DMS 273 (cell line): ENCODE results near the gene USP11.

Experiments
- DNase-seq: peaks from one replicate; lab custom pipeline; 2025; ENCODE audit not compliant: unreplicated experiment; lab: John Stamatoyannopoulos, UW

The USP11 gene

DNA sequence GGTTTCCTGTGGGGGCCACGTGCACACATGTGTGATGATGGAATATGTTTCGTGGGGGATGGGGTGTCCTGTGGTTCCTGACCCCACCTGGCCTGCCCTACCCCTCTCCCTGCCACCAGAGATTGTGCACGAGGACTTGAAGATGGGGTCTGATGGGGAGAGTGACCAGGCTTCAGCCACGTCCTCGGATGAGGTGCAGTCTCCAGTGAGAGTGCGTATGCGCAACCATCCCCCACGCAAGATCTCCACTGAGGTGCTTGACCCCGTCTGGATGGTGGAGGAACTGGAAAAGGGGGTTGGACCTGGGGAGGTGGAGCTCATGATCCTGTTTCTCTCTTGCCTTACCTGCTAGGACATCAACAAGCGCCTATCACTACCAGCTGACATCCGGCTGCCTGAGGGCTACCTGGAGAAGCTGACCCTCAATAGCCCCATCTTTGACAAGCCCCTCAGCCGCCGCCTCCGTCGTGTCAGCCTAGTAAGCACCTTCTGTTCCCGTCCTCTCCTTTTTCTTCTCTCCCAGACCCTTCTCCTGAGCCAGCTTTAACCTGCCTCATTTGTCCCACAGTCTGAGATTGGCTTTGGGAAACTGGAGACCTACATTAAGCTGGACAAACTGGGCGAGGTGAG is 8.4 kb upstream of the USP11 start:
- no peak for DNase-seq

DNA sequence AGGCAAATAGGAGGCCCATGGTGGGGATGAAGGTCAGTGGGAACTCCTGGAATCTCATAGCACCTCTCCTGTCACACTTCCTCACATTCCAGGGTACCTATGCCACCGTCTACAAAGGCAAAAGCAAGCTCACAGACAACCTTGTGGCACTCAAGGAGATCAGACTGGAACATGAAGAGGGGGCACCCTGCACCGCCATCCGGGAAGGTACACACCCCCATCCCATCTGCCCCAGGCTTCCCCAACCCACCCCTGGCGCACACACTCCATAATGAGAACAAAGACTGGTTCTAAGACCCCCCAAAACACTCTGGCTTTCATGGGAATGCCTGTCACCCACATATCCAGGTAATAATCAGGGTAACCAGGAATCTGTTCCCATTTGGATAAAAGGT is 7.9 kb upstream of the USP11 start:
- DNase-seq: no peak

DNA sequence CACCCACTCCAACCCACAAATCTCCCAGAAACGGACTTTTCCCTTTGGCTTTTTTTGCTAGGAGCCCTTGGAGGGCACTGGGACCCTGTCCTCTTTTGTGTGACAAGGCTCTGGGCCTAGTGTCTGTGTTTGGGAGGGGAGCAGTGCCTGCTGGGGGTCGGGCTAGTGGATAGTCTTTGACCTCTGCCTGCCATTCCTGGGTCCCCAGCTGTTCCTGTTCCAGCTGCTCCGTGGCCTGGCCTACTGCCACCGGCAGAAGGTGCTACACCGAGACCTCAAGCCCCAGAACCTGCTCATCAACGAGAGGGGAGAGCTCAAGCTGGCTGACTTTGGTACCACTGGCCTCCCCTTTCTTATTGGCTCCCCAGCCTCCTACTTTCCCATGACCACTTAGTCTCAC is 6.7 kb upstream of the USP11 start:
- DNase-seq: no peak

DNA sequence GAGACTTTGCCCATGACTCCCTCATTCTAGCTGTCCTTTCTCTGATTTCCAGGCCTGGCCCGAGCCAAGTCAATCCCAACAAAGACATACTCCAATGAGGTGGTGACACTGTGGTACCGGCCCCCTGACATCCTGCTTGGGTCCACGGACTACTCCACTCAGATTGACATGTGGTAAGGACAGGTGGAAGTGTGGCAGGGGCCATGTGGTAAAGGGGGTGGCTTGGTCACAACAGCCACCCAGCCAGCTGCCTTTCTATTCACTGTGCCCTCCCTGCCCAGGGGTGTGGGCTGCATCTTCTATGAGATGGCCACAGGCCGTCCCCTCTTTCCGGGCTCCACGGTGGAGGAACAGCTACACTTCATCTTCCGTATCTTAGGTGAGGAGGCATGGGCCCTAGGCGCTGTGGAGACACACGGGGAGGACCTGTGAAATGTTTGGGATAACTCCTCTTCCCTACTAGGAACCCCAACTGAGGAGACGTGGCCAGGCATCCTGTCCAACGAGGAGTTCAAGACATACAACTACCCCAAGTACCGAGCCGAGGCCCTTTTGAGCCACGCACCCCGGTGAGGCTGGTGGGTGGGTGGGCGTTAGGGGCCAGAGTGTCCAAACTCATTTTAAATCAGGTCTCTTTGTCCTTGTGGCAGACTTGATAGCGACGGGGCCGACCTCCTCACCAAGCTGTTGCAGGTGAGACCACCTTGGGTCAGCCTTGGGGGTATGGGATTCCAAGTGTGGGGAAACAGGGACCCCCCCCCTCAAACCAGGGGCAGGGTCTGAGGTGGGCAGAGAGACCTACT is 6.1 kb upstream of the USP11 start:
- DNase-seq: no peak

DNA sequence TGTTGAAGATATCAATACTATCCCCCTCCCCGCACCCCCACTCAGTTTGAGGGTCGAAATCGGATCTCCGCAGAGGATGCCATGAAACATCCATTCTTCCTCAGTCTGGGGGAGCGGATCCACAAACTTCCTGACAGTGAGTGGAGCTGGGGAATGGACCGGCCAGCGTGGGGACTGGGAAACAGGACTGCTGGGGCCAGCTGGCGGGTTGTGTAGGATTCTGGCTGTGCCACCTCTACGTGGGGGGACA is 5.5 kb upstream of the USP11 start:
- no peak for DNase-seq

DNA sequence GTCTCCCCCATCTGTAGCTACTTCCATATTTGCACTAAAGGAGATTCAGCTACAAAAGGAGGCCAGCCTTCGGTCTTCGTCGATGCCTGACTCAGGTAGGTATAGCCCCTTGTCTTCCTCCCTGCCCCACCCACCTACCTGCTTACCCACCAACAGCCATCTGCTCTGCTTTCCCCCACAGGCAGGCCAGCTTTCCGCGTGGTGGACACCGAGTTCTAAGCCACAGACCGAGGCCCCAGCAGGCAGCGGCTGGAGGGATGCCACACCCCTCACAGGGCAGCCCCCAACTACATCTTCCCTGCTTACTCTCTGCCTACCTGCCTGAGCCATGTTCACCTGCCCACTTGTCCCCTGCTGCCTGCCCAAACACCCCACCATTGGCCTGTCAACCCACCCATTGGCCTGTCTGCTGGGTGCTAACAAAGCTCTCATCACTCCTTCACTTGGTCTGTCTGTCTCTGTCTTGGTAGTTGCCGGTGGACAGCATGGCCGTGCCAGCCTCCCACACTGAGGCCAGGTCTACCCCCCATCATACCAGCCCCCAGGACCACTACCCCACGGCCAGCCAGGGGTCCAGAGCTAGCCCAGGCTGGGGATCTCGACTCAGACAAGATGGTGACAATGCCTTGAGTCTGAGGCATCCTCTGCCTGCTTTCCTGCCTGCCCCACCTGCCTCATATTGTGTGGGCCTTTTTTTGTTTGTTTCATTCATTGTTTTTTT is 4.1 kb upstream of the USP11 start:
- no peak for DNase-seq

DNA sequence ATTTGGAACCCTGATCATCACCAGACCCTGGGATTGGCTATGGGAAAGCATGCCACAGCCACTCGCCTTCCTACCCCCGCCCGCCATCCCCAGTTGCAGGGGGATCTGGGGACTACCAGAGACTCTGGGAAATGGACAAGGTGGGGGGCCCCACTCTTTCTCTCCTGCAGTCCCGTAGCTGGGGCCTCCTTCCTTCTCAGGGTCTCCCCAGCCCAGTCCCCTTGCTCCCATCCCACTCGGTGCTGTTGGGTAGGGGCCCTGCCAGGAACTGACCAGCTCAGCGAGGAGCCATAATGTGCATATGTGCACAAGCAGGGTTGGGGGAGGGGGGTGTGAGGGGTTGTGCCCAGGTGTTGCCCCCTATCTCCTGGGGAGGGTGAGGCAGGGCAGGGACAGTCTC is 3.4 kb upstream of the USP11 start:
- no peak for DNase-seq

DNA sequence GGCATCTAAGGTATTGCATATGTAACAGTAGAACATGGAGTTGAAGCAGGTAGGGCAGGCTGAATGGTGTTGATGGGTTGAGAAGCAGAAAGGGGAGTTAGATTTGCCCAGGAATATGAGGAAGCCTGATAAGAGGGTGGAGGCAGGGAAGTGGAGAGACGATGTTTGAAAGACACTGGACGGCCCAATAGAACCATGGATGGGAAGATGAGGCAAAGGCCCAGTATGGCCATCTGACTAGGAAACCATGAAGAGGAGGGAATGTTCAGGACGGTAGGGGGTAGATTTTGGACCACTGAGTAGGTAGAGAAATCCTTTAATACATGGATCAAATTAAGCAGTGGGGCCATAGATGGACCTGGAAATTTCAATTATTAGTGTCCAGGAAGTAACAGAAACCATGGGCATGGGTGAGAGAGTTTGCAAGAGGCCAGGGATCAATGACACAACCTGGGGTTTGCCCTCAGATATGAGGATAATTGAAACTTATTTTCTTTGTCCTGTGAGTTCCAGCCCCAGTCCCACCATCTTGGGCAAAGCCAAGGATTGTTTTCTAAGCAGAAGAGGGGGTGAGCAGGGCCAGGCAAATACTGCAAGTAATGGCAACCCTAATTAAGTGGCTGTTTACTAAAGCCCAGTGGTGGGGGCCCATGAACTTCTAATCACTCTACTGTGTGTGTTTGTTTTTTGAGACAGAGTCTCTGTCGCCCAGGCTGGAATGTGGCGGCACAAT is 2.5 kb upstream of the USP11 start:
- DNase-seq: no peak

DNA sequence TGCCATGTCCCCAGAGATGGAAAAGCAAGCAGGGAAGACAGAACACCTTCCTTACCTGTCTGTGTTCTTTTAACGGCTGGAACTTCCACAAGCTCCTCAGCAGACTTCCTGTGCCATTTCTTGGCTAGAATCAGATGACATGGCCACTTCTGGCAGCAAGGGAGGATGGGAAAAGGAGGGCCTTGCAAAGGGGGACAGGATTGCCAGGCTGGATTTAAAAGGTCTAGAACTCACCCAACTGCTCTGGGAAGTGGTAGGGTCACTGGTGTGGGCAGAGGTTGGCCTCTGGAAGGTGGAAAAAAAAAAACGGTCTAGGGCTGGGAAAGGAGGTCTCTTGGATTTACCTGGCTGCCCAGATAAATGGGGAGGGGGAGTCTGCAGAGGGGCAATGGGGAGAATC is 1.6 kb upstream of the USP11 start:
- no peak for DNase-seq

DNA sequence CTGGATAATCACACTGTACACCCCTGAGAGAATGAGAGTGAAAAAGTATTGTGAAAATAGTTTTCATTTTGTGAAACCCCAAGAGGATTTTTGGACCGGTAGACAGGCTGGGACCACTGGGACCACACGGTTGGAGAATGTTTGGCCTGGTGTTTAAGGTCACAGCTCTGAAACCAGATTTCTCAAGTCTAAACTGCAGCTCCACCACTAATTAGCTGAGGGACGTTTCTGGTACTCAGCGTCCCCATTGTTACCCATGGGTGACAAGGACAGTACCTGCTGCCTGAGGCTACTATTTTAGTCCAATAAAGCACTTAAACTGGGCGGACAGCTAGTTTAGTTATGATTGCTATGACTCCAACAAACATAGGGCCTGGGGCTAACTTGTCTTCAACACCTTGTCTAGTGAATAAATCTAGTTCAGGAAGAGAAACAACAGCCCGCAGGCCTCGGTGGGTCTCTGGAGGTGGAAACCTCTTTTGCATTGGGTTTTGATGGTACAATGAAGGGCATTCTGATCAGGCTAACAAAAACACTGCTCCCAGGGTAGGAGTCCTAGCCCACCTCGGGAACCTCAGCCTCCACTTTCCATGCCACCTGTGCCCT is 509 bp upstream of the USP11 start:
- DNase-seq: no peak

DNA sequence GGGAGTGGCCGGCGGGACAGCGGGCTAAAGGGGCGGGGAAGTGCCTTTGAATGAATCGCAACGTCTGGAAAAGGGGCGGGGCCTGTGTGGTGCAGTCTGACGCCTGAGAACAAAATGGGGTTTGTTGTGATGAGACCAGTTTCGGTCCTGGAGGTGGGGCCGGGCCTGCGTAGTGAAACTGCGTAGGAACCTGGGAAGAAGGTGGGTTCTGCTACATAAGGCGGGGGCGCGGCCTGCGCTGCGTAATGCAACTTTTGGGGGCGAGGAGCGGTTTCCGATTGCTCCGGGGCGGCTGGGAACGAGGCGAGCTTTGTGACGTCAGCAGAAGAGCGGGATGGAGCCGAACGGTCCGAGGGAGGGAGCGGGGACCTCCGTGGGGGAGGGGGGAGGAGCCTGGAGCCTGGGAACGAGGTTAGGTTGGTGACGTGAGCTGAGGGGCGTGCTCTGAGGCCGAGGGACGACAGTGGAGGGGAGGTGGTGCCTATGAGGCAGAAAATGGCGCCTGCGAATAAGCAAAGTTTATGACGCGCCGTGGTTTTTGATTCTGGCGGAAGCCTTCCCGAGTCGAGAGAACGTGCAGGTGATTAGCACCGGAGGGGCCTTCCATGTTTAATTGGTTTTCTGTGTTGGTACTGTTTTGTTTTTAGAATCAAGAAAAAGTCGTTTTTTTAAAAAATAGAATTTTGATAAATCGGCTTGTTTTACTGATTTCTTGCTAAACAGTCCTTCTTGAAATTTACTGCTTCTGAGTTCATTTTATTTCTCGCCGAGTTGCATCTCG is 714 bp downstream of the USP11 start:
- DNase-seq: peak; percentile 96

DNA sequence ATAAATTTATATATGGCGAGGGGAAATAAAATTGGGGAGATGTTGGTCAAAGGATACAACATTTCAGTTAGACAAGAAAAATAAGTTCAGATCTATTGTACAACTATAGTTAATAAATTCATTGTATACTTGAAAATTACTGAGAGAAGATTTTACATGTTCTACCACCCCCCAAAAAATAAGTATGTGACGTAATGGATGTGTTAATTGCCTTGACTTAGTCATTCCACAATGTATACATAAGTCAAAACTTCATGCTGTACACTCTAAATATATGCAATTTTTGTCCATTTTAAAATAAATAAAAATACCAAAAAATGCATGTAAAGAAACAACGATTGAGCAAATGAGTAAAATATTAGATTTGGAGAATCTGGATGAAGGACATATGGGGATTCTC is 1.8 kb downstream of the USP11 start:
- DNase-seq: no peak

DNA sequence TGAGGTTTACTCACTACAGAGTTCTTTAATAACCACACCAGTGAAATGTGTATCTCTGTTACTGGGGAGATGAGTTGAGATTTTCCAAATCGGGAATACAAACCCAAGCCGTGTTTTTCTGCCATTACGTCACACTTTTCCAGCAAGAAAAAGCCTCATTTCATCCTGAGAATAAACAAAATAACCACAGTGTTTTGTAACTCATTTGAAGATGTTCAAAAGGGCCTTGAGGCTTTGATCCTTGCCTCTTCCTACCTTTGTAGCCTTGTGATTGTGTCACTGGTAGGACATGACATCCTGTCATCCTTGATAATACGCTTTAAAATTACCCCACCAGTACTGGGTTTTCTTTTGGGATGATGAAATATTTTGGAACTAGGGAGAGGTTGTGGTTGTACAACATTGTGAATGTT is 2.9 kb downstream of the USP11 start:
- no peak for DNase-seq

DNA sequence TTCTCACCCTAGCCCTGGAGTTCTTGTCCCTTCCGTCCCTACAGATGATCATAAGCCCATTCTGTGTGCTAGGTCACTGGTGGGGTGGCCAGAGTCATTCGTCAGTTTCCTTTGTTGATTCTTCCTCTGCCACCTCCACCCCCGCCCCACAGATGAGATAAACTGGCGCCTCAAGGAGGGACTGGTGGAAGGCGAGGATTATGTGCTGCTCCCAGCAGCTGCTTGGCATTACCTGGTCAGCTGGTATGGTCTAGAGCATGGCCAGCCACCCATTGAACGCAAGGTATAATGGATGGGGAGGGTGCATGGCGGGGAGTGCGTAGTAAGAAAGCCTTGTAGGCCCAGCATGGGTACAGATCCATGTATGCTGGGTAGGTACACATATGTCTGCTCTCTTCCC is 6.4 kb downstream of the USP11 start:
- DNase-seq: no peak

DNA sequence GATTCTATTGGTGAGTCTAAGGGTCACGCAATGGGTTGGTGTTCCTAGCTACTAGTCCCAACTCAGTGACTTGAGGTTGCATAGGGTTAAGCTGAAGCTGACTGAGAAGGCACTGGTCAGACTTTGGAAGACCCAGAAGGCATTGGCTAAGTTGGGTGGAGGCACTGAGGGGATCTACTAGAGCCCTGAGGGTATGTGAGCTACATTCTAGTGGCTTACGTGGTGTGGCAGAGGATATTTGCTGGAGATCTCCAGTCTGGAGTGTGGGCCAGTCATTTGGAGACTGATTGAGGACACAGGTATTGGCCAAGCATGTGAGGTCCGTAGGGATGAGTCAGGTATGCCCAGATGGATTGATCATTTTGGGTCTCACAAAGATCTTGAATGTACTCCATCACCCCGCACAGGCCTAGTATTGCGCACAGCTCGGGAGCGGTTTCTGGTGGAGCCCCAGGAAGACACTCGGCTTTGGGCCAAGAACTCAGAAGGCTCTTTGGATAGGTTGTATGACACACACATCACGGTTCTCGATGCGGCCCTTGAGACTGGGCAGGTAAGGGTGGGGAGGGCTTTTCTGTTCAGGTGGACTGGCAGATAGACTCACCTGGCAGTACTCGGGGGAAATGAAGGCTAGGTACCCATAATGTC is 7.2 kb downstream of the USP11 start:
- no peak for DNase-seq

DNA sequence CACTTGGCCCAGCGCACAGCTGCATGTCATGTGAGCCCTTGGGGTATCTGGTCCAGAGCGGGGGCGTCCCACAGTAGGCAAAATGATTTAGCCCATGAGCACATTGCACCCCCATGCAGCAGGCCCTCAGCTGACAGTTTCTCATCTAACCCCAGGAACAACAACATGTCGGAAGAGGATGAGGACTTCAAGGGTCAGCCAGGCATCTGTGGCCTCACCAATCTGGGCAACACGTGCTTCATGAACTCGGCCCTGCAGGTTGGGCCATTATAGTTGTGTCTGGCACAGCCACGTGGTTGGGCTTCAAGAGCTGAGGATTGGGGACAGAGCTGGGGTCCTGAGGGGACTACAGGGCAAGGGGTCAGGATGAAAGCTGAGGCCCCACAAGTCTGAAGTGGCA is 7.8 kb downstream of the USP11 start:
- no peak for DNase-seq

DNA sequence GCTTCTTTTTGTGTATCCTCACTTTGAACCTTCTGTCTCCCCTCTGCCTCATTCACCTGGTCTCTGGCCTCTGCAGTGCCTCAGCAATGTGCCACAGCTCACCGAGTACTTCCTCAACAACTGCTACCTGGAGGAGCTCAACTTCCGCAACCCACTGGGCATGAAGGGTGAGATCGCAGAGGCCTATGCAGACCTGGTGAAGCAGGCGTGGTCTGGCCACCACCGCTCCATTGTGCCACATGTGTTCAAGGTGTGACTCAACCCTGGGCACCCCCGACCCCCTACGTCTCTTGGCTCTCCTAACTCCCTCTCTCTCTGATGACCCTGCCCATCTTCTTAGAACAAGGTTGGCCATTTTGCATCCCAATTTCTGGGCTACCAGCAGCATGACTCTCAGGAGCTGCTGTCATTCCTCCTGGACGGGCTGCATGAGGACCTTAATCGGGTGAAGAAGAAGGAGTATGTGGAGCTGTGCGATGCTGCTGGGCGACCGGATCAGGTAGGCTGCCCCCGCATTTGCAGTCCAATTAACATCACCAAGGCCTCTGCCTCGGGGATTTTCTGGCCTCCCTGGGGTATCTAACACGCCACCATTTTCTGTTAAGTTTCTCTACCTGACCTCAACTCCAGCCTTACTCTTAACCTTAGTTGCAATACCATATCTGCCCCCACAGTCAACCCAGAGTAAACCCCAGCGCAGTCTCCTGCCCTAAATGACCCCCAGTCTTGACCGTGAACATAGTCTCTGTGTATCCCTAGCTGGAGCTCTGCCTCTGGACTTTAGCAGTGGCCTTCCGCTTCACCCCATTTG is 8.6 kb downstream of the USP11 start:
- DNase-seq: no peak

DNA sequence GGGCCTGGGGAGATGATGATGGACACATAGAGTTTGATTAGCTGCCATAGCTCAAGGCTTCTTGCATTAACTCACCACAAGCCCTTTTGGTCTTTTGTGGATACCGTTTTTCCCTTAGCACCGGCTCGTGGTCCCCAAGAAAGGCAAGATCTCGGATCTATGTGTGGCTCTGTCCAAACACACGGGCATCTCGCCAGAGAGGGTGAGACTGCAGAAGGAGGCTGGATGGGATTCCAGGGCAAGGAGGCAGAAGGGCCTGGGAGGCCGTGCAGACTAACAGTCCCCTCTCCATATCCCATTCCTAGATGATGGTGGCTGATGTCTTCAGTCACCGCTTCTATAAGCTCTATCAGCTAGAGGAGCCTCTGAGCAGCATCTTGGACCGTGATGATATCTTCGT is 9.5 kb downstream of the USP11 start:
- no peak for DNase-seq

DNA sequence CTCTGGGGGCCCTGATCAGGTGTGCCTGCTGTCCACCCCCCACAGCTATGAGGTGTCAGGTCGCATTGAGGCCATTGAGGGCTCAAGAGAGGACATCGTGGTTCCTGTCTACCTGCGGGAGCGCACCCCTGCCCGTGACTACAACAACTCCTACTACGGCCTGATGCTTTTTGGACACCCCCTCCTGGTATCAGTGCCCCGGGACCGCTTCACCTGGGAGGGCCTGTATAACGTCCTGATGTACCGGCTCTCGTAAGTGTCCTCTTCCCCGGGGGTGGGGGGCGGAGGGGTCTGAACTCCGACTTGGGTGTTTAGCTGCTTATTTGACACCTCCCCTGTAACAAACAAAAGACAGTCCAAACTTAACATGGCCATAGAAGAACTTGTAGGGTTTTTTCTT is 10.5 kb downstream of the USP11 start:
- no peak for DNase-seq
